ENCODE results near the gene CHL1. TPM values are rescaled to one million over a fixed set of nuclear protein-coding genes. Genes with fewer than 3 reads are reported as not detected.

The CHL1 gene
- total and polyA plus RNA-seq, 8 donors: 0.62 to 25.3 (median 10.5) TPM

DNA sequence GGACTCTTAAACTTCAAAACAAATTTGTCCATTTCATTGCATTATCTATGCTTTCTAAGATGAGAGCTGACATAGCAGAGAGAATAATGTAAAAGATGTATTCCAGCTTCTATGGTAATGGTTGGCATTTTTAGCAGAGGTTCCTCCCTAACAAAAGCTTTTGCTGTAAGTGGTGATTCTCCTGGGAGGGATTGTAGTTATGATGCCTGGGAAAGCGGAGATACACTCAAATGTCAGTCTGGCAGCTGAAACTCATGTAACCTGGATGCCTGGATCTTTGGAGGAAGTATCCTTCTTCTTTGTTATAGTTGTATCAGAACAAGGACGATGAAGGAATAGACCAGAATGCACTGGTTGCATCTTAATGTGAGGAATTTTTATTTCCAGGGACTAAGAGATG lies 7.5 kb downstream of the CHL1 start:
- Histone ChIP-seq H3K4me3 (no peak overlapping the region), H3K4me1 (no peaks in the 10 kb centered on the region), H3K9me3 (no peaks in the 10 kb centered on the region), H3K36me3 (no peaks in the 10 kb centered on the region), H3K27ac (no peak overlapping the region), H3K27me3 (peaks cover 0 to 7% (median 0%) of the 10 kb centered on the region in 3 donors)
- intact Hi-C loops (cut with DNase I; ENCODE audit: low total_unique reads): no loop called here
- 52 to 75% (median 59%) methylated on average over 2 of the region's 2 CpGs for WGBS, 5 donors
- TF ChIP-seq POLR2A (IDR thresholded peaks at IDR 0.05) (no peak), EP300 (IDR thresholded peaks at IDR 0.05) (no peak), POLR2AphosphoS5 (IDR thresholded peaks at IDR 0.05) (no peak)
- TF ChIP-seq, protein P1, sequence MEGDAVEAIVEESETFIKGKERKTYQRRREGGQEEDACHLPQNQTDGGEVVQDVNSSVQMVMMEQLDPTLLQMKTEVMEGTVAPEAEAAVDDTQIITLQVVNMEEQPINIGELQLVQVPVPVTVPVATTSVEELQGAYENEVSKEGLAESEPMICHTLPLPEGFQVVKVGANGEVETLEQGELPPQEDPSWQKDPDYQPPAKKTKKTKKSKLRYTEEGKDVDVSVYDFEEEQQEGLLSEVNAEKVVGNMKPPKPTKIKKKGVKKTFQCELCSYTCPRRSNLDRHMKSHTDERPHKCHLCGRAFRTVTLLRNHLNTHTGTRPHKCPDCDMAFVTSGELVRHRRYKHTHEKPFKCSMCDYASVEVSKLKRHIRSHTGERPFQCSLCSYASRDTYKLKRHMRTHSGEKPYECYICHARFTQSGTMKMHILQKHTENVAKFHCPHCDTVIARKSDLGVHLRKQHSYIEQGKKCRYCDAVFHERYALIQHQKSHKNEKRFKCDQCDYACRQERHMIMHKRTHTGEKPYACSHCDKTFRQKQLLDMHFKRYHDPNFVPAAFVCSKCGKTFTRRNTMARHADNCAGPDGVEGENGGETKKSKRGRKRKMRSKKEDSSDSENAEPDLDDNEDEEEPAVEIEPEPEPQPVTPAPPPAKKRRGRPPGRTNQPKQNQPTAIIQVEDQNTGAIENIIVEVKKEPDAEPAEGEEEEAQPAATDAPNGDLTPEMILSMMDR (IDR thresholded peaks at IDR 0.05): no peak
- DNase-seq: no peak

DNA sequence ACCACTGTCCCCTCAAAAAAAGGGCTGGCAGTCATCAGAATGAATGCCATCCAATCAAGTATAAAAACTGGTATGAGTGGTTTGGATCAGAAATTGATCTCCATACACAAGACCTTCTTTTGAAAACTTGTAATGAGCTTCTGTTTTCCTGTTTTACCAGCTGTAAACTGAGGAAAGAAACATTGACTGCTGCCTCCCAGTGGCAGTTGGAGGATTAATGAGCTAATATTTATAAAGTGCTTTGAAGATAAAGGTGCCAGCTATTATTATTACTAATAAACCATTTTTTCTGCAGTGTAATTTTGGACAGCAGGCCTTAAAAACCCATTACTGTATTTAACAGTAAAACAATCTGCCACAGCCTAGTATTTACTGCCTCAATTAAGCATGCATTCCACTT lies 11.4 kb downstream of the CHL1 start:
- intact Hi-C loops (cut with DNase I; ENCODE audit: low total_unique reads): no loop called here
- Histone ChIP-seq H3K9me3 (no peaks in the 10 kb centered on the region), H3K4me1 (no peaks in the 10 kb centered on the region), H3K27ac (no peak overlapping the region), H3K36me3 (no peaks in the 10 kb centered on the region), H3K4me3 (no peak overlapping the region), H3K27me3 (no peaks in the 10 kb centered on the region)
- TF ChIP-seq POLR2A (IDR thresholded peaks at IDR 0.05) (no peak), POLR2AphosphoS5 (IDR thresholded peaks at IDR 0.05) (no peak), EP300 (IDR thresholded peaks at IDR 0.05) (no peak)
- TF ChIP-seq, protein P1 (IDR thresholded peaks at IDR 0.05): no peak
- no peak for DNase-seq

DNA sequence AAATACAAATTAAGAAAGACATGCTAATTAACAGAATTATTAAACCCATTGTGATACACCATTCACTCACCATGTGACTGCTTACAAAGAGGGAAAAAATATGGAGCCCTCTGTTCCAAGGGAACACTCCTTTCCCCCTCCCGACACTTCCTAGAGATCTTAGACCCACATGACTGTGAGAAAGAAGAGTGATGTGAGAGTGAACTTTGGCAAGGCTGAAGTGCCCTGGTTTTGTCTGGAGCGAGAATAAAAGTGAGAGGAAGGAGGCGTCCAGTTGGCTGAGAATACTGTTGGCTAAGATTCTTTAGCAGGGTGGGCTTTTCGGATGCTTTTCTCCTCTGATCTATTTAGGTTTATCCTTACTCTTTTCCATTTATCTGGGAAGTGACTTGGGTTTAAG lies 14.1 kb downstream of the CHL1 start:
- no peak for DNase-seq
- WGBS, 5 donors: 76 to 93% (median 85%) methylated on average over 4 of the region's 4 CpGs
- no peaks in the 10 kb centered on the region for H3K27me3 ChIP-seq

DNA sequence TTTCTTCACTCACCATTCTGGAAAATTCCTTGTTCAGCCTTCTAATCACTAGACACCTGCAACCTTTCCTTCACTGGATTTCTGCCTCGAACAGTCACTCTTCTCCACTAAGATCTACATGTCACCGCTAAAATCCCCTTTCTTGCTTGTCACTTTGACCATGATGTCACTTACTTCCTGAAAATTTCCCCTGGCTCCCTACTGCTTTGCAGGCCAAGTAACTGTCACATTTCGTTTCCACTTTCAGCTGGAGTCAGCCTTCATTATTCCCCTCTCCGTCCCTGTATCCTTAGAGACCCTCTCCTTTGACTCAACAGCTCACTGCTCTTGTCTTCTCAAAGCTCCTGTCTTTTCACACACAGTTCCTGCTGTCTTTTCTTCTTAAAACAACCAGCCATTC lies 15.9 kb downstream of the CHL1 start:
- intact Hi-C loops (cut with DNase I; ENCODE audit: low total_unique reads): no loop called here
- Histone ChIP-seq H3K4me3 (no peak overlapping the region), H3K4me1 (no peaks in the 10 kb centered on the region), H3K36me3 (no peaks in the 10 kb centered on the region), H3K9me3 (no peaks in the 10 kb centered on the region), H3K27me3 (no peaks in the 10 kb centered on the region), H3K27ac (no peak overlapping the region)
- TF ChIP-seq EP300 (IDR thresholded peaks at IDR 0.05) (no peak), POLR2A (IDR thresholded peaks at IDR 0.05) (no peak)
- WGBS, 5 donors: 38 to 56% (median 44%) methylated on average over 4 of the region's 4 CpGs
- DNase-seq: peak in 1 of 2 donors; percentile 9

More for the DNA sequence above, 14.1 kb downstream of the CHL1 start:
- Histone ChIP-seq H3K9me3 (no peaks in the 10 kb centered on the region), H3K27ac (no peak overlapping the region), H3K36me3 (no peaks in the 10 kb centered on the region), H3K4me3 (no peak overlapping the region), H3K4me1 (no peaks in the 10 kb centered on the region)
- intact Hi-C loops (cut with DNase I; ENCODE audit: low total_unique reads): no loop called here
- TF ChIP-seq EP300 (IDR thresholded peaks at IDR 0.05): no peak
- TF ChIP-seq, protein P1 (IDR thresholded peaks at IDR 0.05): no peak
- no peak for TF ChIP-seq POLR2A (IDR thresholded peaks at IDR 0.05)

- TF ChIP-seq POLR2AphosphoS5 (IDR thresholded peaks at IDR 0.05): no peak
- TF ChIP-seq, protein P1 (IDR thresholded peaks at IDR 0.05): no peak
- TF ChIP-seq POLR2A (IDR thresholded peaks at IDR 0.05): no peak
- TF ChIP-seq EP300 (IDR thresholded peaks at IDR 0.05): no peak
- no peak overlapping the region for H3K27ac ChIP-seq
- H3K9me3 ChIP-seq: no peaks in the 10 kb centered on the region
- H3K4me3 ChIP-seq: no peak overlapping the region
- H3K4me1 ChIP-seq: no peaks in the 10 kb centered on the region
- WGBS, 5 donors: 41 to 59% (median 44%) methylated on average over 5 of the region's 5 CpGs
- no peaks in the 10 kb centered on the region for H3K36me3 ChIP-seq
- intact Hi-C loops (cut with DNase I; ENCODE audit: low total_unique reads): no loop called here
- no peak for DNase-seq
- no peaks in the 10 kb centered on the region for H3K27me3 ChIP-seq
These were observed 20.7 kb downstream of the CHL1 start for GRCh38 chr3:217099-217813.

All from stomach (tissue), 9 donors.